Liver (tissue), 9 donors: Measurements from ENCODE around the gene ALPP. TPM values are rescaled to one million over a fixed set of nuclear protein-coding genes. Genes with fewer than 3 reads are reported as not detected.

ENCODE experiments used
- DNase-seq: peaks from one replicate; pipeline ENCODE4 v3.0.0-alpha.2; 2017; ENCODE audit warnings: low spot score
- H3K27ac ChIP-seq, 2 donors: one replicate each; pipeline ENCODE4 v1.7.0; 2013; ENCODE audit warnings: inconsistent platforms in 2 of 2, low read length in 2 of 2, control low read depth in 1 of 2, low read depth in 1 of 2, mild to moderate bottlenecking in 1 of 2
- H3K27me3 ChIP-seq, 4 donors: one replicate each; pipeline versions ENCODE4 v1.6.1 to v1.7.0; 2013; ENCODE audit warnings: low read length in 3 of 4, inconsistent platforms in 1 of 4, mild to moderate bottlenecking in 1 of 4, moderate library complexity in 1 of 4; ENCODE audit not compliant: control insufficient read depth in 4 of 4, insufficient read depth in 4 of 4
- H3K36me3 ChIP-seq, 4 donors: one replicate each; pipeline versions ENCODE4 v1.6.1 to v1.7.0; 2013; ENCODE audit warnings: low read length in 3 of 4, mild to moderate bottlenecking in 3 of 4, low read depth in 1 of 4, moderate library complexity in 1 of 4; ENCODE audit not compliant: control insufficient read depth in 4 of 4, insufficient read depth in 3 of 4
- H3K4me1 ChIP-seq, 4 donors: one replicate each; pipeline versions ENCODE4 v1.6.1 to v1.7.0; 2013; ENCODE audit warnings: low read length in 3 of 4, mild to moderate bottlenecking in 3 of 4, moderate library complexity in 1 of 4; ENCODE audit not compliant: control insufficient read depth in 4 of 4, insufficient read depth in 4 of 4
- H3K4me3 ChIP-seq, 3 donors: one replicate each; pipeline versions ENCODE4 v1.6.1 to v1.7.0; 2013; ENCODE audit warnings: low read length in 3 of 3, control low read depth in 1 of 3, low read depth in 1 of 3, mild to moderate bottlenecking in 1 of 3
- H3K9ac ChIP-seq, 2 donors: one replicate each; pipeline ENCODE4 v1.7.0; 2013; ENCODE audit warnings: low read length in 2 of 2, mild to moderate bottlenecking in 2 of 2, moderate library complexity in 2 of 2, control low read depth in 1 of 2, low read depth in 1 of 2
- H3K9me3 ChIP-seq, 4 donors: one replicate each; pipeline versions ENCODE4 v1.6.1 to v1.7.0; 2013; ENCODE audit warnings: low read length in 3 of 4; ENCODE audit not compliant: control insufficient read depth in 4 of 4
- CTCF ChIP-seq: fragments of 150-350 bp; IDR thresholded peaks from 2 replicates; pipeline ENCODE4 v1.5.1; 2017; ENCODE audit warnings: improper control_type of control experiment, low read depth, low read length; ENCODE audit not compliant: missing input control
- EGR1 ChIP-seq, 2 donors: IDR thresholded peaks; 2 replicates each; pipeline ENCODE4 v1.6.1; 2016 to 2018; ENCODE audit warnings: antibody characterized with exemption in 2 of 2, low read depth in 2 of 2
- HNF4A ChIP-seq, 2 donors: conservative IDR thresholded peaks; 2 replicates each; pipeline ENCODE4 v1.6.1; 2016; ENCODE audit warnings: antibody characterized with exemption in 2 of 2, mild to moderate bottlenecking in 2 of 2
- HNF4G ChIP-seq: IDR thresholded peaks from 2 replicates; pipeline ENCODE4 v1.6.1; 2016; ENCODE audit warnings: antibody characterized with exemption
- JUND ChIP-seq, 2 donors: IDR thresholded peaks; 2 replicates each; pipeline ENCODE4 v1.6.1; 2016; ENCODE audit warnings: antibody characterized with exemption in 2 of 2
- MAX ChIP-seq: IDR thresholded peaks from 2 replicates; pipeline ENCODE4 v1.6.1; 2016; ENCODE audit warnings: antibody characterized with exemption
- NR2F2 ChIP-seq: IDR thresholded peaks from 2 replicates; pipeline ENCODE4 v1.6.1; 2016; ENCODE audit warnings: antibody characterized with exemption
- RAD21 ChIP-seq, 2 donors: IDR thresholded peaks; 2 replicates each; pipeline ENCODE4 v1.6.1; 2016; ENCODE audit warnings: antibody characterized with exemption in 2 of 2, mild to moderate bottlenecking in 2 of 2
- REST ChIP-seq: IDR thresholded peaks from 2 replicates; pipeline ENCODE4 v1.6.1; 2016; ENCODE audit warnings: antibody characterized with exemption, mild to moderate bottlenecking
- RXRA ChIP-seq, 2 donors: IDR thresholded peaks; 2 replicates each; pipeline ENCODE4 v1.6.1; 2017 to 2018; ENCODE audit warnings: antibody characterized with exemption in 2 of 2, mild to moderate bottlenecking in 1 of 2
- SP1 ChIP-seq: IDR thresholded peaks from 2 replicates; pipeline ENCODE4 v1.6.1; 2018; ENCODE audit warnings: antibody characterized with exemption, mild to moderate bottlenecking
- TAF1 ChIP-seq: conservative IDR thresholded peaks from 2 replicates; pipeline ENCODE4 v1.6.1; 2016; ENCODE audit warnings: antibody characterized with exemption, mild to moderate bottlenecking
- YY1 ChIP-seq: IDR thresholded peaks from 2 replicates; pipeline ENCODE4 v1.6.1; 2016; ENCODE audit warnings: antibody characterized with exemption, mild to moderate bottlenecking
- WGBS: extraction: QIAGEN DNeasy Blood & Tissue Kit; methylation state at CpG from one replicate; pipeline ENCODE4 v1.1.7; 2013; 5-methylcytosine and 5-hydroxymethylcytosine counted together
- polyA plus RNA-seq, 2 donors: library from polyadenylated mRNA; stranded (reverse) in 1 of 2; unstranded in 1 of 2; fragments of 200-250 nt in 1 of 2; fragments of >200 nt in 1 of 2; fragmentation: Nextera tagmentation in 1 of 2; extraction: Ambion mirVana in 1 of 2; gene quantifications; one replicate each; pipeline versions ENCODE4 v1.2.1 to v1.2.3, GENCODE V29; 2013 to 2015
- total RNA-seq, 2 donors: library from RNA; depleted of rRNA; stranded (reverse); fragments of >200 nt; gene quantifications; one replicate each; pipeline ENCODE4 v1.2.3, GENCODE V29; 2014
- donor health status: healthy.
- donor health status: healthy.
- donor health status: healthy.
- donor health status: healthy.
- donor health status: healthy.

The ALPP gene
- total and polyA plus RNA-seq, 4 donors, result not detected

- TF ChIP-seq NR2F2, result no peak
- Histone ChIP-seq H3K9ac (no peak overlapping the region), H3K4me3 (no peak overlapping the region), H3K9me3 (peaks cover 0 to 2% (median 0%) of the 10 kb centered on the region in 4 donors), H3K27ac (no peak overlapping the region), H3K27me3 (peaks cover 2 to 16% (median 11%) of the 10 kb centered on the region in 4 donors), H3K36me3 (no peaks in the 10 kb centered on the region), H3K4me1 (peaks cover 0 to 29% (median 18%) of the 10 kb centered on the region in 4 donors)
- WGBS, result 94% methylated on average over 17 of the region's 17 CpGs
- DNase-seq, result no peak
Measured at GRCh38 chr2:232416521-232417470, 38.2 kb downstream of the ALPP start.

- WGBS, result 70% methylated on average over 5 of the region's 5 CpGs
- Histone ChIP-seq H3K9ac (no peak overlapping the region), H3K4me1 (peaks cover 0 to 29% (median 18%) of the 10 kb centered on the region in 4 donors), H3K27me3 (peaks cover 4 to 16% (median 12%) of the 10 kb centered on the region in 4 donors), H3K9me3 (peaks cover 1 to 9% (median 4%) of the 10 kb centered on the region in 4 donors), H3K36me3 (no peaks in the 10 kb centered on the region), H3K4me3 (no peak overlapping the region), H3K27ac (no peak overlapping the region)
- TF ChIP-seq REST, result no peak
- no peak for DNase-seq
Measured at GRCh38 chr2:232417489-232417888, 38.9 kb downstream of the ALPP start.

GRCh38 chr2:232418056-232418455, 39.5 kb downstream of the ALPP start:
- Histone ChIP-seq H3K27me3 (peaks cover 4 to 16% (median 12%) of the 10 kb centered on the region in 4 donors), H3K36me3 (no peaks in the 10 kb centered on the region), H3K4me3 (no peak overlapping the region), H3K9me3 (peaks cover 3 to 10% (median 5%) of the 10 kb centered on the region in 4 donors), H3K9ac (no peak overlapping the region), H3K27ac (no peak overlapping the region), H3K4me1 (peaks cover 0 to 29% (median 18%) of the 10 kb centered on the region in 4 donors)
- 57% methylated on average over 6 of the region's 6 CpGs for whole genome bisulfite sequencing
- DNase-seq, result no peak
- TF ChIP-seq MAX, result no peak
- no peak for TF ChIP-seq YY1
- no peak for TF ChIP-seq SP1
- no peak for TF ChIP-seq JUND (IDR thresholded peaks at IDR 0.05)
- TF ChIP-seq HNF4A (conservative IDR thresholded peaks at IDR 0.05), result no peak
- TF ChIP-seq REST, result no peak
- TF ChIP-seq EGR1 (IDR thresholded peaks at IDR 0.05; ENCODE audit: low read depth in 2 of 2), result no peak
- TF ChIP-seq CTCF, result no peak
- TF ChIP-seq RAD21 (IDR thresholded peaks at IDR 0.05), result no peak
- no peak for TF ChIP-seq RXRA (IDR thresholded peaks at IDR 0.05)
- no peak for TF ChIP-seq HNF4G
- TF ChIP-seq TAF1, result no peak
